NK-92 (cell line): ENCODE results near the gene NBAS.
"Not testable (repeated sequence)": the region's sequence is repeated elsewhere in the genome, so short reads cannot be mapped to it uniquely, and the experiment has no call there.

Experiments
- DNase-seq: peaks from one replicate; lab custom pipeline; 2025; ENCODE audit not compliant: unreplicated experiment; lab: John Stamatoyannopoulos, UW

The NBAS gene

DNA sequence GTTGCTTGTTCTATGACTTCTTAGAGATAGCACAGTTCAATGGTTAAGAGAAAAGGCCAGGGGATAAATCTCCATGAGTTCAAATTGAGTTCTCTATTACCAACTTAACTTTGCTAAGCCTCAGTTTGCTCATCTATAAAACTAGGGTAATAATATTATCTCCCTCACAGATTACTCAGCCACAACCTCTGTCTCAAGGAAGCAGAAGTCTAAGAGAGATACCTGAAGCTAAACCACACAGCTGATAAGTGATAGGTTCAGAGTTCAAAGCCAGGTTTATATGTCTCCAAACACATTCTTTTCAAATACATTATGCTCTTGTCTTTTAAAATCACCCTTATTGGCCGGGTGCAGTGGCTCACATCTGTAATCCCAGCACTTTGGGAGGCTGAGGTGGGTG is 287.7 kb downstream of the NBAS start:
- DNase-seq, result no peak

DNA sequence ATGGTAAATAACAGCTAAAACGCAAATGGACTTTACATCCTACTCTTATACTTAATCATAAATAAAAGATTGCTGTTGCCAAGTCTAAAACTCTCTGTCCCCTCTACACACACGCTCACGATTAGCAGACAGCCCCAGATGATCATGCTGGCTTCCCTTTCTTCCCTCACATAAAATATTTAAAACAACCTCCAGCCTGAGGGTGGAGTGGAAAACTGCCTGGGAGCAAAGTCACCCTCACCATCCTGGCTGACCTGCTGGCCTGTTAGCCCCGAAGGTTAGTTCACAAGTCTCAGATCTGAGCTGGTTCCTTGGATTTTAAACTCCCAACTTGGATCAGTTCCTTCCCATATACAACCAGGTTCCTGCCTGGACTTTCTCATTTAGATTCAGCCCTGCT is 288.2 kb downstream of the NBAS start:
- DNase-seq, result no peak

DNA sequence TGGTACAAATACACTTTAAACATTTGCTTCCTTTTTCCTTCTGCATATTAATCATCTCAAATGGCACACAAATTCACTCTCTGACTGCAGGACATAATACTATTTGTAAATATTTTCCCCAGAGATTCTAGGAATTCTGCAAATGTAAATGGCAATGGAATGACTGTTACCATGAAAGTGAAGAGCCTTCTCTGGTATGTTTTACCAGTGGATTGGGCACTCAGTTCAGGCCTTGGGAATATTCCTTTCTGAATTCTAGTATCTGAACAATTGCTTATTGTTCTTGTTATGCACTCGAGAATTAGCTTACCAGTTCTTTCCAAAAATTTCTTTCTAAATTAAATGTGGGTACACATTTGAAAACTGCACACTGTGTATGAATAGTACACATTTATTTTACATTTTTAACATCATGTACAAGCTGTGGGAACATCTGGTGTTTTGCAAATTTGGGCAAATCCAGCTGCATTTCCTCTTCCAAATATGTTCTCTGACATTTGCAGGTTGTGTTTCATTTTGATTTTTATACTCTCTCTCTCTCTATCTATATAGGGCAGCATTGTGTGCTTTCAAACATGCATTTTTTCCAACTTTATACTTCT is 289.1 kb downstream of the NBAS start:
- DNase-seq, result no peak

DNA sequence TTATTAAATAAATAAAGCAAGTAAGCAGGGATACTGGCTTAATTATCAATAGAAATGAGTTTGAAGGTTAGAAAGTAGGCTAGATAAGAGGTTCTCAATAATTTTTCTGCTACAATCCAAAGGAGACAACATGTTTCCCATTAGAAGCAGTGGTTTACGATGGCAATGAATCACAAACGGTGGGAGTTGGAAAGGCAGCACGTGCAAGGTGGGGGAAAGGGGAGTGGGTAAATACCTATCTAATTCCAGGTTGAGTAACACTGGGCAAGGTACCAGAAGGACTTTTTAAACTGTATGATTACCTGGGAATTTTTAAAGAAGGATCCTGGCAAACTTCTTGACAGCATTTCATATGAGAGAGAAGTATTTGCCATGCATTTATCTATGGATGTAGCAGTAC is 289.9 kb downstream of the NBAS start:
- DNase-seq, result no peak

DNA sequence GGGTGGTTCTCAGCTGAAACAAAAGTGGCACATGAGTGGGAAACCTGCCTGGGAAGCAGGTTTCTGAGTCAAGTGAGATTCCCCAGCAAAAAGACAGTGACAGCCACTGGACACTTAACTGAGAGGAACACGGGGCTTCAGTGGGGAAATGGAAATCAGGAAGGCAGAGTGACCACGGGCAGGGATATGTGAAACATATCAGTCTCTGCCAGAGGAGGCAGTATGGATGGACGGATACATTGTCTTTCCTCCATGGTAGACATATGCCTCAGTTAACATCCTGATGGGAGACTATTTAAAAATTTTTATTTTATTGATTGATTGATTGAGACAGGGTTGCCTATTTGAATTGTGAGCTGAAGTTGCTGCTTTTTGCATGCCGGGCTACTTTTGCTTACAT is 292.1 kb downstream of the NBAS start:
- no peak for DNase-seq

DNA sequence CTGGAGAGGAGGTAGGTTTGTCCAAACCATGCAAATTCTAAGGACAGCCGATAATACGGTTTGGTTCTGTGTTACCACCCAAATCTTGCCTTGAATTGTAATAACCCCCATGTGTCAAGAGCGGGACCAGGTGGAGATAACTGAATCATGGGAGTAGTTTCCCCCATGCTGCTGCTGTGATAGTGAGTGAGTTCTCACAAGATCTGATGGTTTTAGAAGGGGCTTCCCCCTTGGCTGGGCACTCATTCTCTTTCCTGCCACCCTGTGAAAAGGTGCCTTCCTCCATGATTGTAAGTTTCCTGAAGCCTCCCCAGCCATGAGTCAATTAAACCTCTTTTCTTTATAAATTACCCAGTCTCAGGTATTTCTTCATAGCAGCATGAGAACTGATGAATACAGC is 295.2 kb downstream of the NBAS start:
- DNase-seq, result no peak

DNA sequence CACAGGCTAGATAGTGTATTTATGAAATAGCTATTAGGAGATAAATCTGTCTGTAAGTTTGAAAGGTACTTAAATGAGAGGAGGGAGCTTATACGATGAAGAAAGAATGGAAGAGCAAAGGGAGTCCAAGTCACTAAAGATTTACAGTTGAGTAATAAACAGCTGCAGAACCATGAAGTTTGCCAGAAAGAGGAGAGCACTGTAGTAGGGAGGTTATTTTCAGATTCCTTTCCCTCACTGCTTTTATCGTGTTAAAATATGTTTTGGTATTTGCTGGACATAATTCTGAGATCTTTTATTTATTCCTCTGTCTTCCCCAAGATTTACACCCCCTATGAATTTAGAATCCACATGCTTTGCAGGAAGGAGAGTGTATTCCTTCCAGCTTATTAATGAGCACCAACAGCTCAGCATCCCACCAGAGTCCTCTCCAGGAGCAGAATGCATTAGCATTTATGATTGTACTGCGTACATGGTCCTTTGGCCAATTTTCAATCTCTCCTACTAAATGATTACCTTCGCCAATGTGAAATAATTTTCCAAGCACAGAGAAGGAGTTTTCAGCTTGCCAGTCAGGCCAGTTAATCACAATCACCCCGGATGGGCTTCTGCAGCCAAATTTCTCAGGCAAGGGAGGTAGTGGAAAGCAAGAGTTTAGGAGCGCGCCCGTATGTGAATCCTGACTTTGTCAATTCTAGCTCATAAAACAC is 297.0 kb downstream of the NBAS start:
- no peak for DNase-seq

DNA sequence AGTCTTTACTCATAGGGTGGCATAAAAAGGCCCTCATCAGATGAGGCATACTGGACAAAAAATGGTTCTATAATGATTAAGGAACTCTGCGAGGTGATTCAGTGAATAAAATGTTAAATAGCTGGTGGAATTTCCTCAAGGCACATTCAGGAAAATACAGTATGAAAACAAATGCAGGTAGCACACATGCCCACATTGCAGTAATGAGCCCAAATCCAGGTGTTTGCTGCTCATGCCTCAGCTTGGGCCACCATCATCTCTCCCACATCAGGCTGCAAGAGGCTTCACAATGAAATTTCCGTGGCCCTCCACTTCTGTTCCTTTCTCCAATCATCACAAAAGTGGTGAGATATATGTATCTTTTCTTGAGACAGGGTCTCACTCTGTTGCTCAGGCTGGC is 298.3 kb downstream of the NBAS start:
- DNase-seq, result no peak

DNA sequence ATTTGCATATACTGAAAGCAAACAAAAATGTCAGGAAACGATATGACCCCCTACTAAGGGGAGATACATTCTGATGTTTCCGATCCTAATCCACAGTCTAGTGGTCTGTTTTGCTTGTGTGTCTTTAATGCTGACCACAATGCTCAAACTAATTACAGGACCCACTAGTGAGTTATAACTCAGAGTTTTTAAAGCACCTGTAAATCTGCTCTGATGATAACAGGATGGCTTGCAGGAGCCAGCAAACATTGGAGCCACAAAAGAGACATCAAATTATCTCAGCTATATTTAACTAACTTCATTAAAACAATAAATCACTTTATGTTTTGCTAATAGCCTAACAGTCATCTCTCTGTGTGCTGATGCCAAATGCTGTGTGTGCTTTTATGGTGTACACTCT is 300.3 kb downstream of the NBAS start:
- no peak for DNase-seq

DNA sequence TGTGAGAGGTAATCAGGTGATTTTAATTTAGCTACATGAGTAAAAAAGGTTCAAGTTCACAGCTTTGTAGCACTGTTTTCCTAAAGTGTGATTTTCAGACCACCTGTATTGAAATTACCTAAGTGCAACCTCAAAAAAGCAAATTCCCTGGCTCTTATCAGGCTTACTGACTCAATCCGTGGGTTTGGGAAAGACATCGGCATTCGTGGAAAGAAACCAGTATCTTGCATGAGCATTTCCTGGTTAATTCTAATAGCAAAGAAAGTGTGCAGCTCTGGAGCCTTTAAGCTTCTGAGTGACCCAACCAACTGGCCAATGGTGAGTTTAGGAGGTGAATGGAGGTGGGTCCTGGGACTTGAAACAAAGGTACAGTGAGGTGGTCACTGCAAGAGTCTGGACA is 300.9 kb downstream of the NBAS start:
- no peak for DNase-seq

DNA sequence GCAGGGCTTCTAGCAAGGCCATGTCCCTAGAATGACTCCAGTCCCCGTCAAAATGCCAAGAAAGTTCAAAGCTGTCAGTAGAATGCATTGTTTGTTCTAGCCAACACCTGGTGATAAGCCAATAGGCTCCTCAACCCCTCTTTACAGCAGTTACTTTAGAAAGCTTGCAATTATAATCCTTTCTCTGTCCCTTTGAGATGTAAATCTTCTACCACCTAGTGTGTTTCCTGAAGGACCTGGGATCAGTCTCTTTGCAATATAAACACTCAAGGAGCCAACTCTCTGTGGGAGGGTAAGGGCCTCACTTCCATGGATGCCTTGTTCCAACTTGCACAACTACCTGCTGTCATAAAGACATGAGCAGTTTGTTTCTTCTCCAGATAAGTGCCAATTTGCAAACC is 301.8 kb downstream of the NBAS start:
- no peak for DNase-seq

DNA sequence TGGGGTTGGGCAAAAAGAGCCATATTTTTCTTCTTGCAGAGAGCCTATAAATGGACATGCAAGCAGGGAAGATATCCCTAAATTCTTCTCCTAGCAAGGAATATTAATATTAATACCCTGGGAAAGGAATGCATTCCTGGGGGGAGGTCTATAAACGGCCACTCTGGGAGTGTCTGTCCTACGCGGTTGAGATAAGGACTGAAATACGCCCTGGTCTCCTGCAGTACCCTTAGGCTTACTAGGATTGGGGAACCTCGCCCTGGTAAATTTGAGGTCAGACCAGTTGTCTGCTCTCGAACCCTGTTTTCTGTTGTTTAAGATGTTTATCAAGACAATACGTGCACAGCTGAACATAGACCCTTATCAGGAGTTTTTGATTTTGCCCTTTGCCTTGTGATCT is 302.7 kb downstream of the NBAS start:
- not testable (repeated sequence) for DNase-seq

DNA sequence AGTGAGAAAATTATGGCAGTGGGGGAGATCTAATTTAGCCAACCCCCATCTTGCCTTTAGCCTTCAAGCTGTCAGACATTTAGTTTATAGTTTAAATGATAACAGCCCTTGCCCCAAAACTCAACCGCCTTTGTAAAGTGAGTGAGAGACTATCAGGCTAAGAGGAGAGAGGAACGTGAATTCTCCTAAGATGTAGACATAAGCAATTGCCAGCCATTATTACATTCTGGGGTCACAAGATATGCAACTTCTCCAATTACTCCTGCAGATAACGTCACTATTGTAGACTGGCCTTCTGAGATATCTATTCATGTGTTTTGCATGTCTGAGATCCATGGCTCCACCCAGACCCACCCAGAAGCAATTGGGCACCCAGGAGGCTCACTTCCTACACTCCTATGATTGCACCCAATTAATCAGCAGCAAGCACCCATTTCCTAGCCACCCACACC is 307.3 kb downstream of the NBAS start:
- DNase-seq, result no peak

DNA sequence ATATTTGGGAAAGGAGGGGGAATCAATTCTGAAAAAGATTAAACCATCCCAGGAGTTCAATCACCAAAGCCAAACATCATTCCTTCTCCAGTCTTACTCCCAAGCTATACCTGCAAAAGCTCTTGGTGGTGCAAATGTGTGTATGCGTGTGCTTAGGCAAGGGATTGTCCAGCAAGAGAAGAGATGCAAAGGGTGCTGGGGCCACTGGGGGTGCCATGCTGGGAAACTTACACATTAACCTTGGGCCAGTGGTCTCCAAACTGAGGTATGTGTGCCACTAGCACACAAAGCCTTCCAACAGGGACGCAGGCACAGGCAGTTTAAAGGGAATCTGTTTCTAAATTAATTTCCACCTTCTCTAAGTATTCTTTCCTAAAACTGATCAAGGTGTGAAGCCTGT is 307.9 kb downstream of the NBAS start:
- no peak for DNase-seq

DNA sequence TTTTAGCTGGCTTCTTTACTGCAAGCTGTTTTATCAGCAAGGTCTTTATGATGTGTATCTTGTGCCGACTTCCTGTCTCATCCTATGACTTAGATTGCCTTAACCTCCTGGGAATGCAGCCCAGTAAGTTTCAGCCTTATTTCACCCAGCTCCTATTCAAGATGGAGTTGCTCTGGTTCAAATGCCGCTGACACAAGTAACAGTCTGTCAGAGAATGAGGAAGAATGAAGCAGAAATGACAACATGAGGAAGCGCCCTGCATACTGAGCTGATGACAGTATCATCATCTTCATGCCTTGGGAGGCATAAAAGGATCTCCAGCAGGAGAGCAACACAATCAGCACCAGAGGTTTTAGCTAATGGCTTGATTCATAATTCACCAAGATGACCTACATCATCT is 309.4 kb downstream of the NBAS start:
- DNase-seq, result no peak

DNA sequence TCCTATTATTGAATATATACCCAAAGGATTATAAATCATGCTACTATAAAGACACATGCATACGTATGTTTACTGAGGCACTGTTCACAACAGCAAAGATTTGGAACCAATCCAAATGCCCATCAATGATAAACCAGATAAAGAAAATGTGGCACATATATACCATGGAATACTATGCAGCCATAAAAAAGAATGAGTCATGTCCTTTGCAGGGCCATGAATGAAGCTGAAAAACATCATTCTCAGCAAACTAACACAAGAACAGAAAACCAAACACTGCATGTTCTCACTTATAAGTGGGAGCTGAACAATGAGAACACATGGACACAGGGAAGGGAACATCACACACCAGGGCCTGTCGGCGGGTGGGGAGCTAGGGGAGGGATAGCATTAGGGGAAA is 310.2 kb downstream of the NBAS start:
- not testable (repeated sequence) for DNase-seq

DNA sequence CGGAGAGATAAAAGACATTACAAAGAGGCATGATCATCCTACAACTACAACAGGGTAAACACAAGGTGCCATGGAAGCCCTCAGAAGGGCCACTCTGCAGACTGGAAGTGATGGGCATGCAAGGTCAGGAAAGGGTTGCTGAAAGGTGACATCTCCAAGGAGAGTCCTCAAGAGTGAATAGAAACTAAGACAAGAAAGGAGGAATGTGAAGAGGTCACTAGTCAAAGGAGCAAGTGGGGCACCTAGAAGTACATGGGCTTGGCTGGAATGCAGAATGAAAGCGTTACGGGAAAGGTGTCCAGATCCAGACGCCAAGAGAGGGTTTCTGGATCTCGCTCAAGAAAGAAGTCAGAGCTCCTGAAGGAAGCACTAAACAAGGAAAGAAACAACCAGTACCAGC is 314.3 kb downstream of the NBAS start:
- DNase-seq, result no peak

DNA sequence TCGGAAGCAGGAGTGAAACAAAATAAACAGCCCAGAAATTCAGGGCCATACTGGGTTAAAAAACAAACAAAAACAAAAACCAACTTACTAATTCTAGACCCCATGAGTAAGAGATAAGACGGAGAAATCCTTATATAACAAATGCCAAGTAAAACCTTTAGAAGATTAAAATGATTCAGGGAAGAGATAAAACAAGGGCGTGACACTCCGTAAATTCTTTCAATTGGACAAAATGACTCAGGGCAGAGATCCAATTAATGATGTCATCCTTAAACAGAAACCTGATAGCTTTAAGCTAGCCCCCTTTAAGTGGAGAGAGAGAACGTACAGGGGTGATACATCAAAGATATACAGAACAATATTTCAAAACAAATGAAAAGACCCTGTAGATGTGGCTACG is 317.4 kb downstream of the NBAS start:
- no peak for DNase-seq

DNA sequence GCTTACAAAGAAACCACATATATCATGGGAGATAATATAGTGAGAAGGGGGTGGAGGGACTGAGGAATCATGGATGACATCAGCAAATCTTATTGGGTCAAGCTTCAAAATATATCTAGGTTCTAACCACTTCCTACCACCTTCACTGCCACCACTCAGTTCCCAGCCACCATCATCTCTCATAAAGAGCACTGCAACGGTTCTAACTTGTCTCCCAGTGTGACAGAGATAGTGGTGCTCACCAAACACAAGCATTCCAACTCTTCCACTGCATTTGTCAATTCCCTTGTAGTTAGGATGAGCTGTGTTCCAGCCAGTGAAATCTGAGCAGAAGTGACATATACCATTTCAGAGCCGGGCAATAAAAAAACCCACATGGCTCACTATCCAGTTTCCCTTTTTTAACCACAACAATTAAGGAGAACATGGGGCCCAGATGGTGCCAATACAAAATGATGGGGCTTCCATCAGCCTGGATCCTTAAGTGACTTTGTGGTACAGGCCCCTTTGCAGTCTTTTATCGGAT is 318.1 kb downstream of the NBAS start:
- no peak for DNase-seq

DNA sequence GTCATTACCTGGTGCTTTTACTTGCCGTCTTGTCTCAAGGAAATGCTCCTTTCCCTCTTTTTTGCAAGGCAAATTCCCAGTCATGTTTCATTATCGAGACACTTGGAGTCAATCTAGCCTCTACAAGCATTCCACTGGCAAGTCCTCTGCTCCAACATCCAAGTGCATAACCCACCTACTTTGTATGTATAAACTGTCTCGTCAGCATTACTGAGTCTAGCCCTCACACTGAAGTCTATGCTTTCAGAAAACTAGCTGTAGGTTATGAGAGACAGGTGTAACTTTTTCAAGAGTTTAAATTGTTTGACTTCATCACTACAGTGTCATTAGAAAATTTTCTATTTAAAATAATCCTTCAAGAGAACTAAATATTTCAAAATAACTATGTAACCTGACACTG is 319.2 kb downstream of the NBAS start:
- DNase-seq, result no peak

DNA sequence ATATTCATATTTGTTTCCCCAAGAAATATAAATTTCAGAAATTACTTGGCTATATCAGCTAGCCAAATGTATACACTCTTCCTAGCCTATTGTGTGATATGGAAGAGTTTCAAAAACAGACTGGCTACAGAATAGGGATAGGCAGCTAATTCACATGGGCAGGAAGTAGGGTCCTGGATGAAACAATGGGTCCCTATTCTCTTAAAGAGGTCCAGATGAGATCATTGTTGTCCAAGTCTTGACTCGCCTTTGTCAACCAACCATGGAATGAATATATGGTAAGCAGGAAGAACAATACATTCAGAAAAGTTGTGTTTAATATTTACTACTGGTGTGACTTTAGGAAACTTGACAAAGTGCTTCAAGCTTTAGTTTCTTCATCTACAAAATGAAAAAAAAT is 319.9 kb downstream of the NBAS start:
- DNase-seq, result no peak

DNA sequence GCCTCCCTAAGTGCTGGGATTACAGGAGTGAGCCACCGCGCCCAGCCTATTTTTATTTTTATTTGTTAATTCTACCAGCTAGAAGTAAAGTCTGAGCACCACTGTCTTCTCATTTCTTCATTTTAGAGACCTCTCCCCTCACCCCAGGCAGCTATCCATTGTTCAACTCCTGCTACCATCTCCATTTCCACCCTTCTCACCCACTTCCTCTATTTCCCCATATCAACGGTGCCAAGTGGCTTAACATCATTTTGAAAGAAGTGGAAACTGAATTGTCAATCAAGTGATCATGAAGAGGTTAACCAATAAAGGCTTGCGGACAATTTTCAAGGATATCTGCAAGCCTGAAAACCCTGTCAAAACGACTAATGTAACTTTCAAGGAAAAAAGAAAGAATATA is 323.1 kb downstream of the NBAS start:
- DNase-seq, result no peak
